GM12874 (cell line): ENCODE measurements around the gene SEMA3F.

Source experiments
- TF ChIP-seq, protein P1 (sequence below): IDR thresholded peaks from 2 replicates; pipeline ENCODE4 v1.5.1; 2011; ENCODE audit warnings: low read depth, mild to moderate bottlenecking, control low read depth, low read length, moderate library complexity; ENCODE audit not compliant: insufficient read depth

Gene SEMA3F

DNA sequence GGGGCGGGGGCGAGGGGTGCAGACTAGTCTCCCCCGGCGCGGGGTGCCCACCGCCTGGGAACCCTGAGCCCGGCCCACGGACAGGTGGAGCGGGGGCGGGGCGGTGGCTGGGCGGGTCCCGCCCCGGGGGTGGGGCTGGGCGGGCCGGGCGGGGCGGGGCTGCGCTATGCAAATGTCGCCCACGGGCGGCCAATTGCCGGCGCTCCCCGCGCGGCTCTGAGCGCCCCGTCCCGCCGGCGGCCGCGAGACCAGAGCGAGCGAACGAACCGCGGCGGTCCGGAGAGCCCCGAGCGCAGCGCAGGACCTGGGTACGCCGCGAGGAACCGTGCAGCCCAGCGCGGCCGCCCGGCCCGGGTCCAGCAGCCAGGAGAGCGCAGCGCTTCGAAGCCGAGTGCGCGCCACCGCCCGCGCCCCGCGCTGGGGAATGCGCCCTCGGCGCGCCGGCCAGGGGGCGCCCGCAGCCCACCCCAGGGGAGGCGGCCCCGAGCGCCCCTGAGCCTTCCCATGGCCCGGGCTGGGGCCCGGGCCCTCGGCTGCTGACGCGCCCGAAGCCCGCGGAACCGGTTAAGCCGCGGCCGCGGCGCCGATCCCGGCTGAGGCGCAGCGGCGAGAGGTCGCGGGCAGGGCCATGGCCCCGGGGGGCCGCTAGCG, at the start of gene SEMA3F:
SEMA3F (plus strand) TSS at position 485 of the 651 bp plus-strand sequence. CDS start 4,299 bp downstream, outside the sequence.
- TF ChIP-seq, protein P1, sequence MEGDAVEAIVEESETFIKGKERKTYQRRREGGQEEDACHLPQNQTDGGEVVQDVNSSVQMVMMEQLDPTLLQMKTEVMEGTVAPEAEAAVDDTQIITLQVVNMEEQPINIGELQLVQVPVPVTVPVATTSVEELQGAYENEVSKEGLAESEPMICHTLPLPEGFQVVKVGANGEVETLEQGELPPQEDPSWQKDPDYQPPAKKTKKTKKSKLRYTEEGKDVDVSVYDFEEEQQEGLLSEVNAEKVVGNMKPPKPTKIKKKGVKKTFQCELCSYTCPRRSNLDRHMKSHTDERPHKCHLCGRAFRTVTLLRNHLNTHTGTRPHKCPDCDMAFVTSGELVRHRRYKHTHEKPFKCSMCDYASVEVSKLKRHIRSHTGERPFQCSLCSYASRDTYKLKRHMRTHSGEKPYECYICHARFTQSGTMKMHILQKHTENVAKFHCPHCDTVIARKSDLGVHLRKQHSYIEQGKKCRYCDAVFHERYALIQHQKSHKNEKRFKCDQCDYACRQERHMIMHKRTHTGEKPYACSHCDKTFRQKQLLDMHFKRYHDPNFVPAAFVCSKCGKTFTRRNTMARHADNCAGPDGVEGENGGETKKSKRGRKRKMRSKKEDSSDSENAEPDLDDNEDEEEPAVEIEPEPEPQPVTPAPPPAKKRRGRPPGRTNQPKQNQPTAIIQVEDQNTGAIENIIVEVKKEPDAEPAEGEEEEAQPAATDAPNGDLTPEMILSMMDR, result no peak

DNA sequence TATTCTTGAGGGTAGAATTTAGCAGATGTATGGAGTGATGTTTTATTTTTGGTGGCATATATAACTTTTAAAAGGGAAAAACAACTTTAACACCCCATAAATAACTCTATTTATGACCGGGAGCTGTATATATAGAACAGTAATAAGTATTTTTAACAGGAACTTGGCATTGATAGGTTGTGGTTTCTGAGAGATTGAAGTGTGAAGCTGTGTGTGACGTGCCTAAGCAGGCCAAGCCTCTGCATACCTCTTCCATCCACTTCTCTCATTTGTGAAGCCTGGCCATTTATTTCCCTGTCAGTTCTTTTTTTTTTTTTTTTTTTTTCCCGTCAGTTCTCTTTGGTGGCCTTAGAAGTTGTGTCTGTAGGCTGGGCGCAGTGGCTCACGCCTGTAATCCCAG, 43.4 kb upstream of the SEMA3F start:
- TF ChIP-seq, protein P1, result no peak

DNA sequence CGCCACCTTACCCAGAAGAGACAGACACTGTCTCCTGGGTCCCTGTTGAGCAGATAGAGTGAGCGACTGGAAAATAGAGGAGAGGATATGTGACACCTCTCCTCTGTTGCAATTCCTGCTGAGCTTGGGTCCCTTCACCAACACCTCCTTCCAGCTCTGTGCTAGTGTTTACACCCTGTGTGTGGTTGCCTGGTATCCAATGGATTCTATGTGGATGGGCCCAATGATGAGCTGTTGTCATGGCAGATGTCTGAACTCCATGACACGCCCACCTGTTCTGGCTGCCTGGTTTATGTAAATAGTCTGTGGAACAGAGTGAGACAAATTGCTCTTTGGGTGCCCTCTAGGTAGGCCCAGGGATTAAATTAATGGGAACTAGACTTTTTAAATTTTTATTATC, 42.7 kb upstream of the SEMA3F start:
- TF ChIP-seq, protein P1, result no peak

DNA sequence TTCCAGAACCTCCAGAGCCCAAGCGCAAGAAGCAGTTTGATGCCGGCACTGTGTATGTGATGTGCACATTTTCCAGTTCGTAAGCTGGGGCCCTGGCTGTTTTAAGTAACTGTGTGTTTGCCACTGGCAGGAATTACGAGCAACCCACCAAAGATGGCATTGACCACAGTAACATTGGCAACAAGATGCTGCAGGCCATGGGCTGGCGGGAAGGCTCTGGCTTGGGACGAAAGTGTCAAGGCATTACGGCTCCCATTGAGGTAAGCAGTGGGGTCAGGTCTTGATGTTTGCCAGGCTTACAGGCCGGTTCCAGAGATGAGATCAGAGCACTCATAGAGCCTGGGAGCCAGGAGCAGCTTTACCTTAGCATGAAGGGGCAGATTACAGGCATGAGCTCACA, 38.0 kb upstream of the SEMA3F start:
- TF ChIP-seq, protein P1, result no peak

DNA sequence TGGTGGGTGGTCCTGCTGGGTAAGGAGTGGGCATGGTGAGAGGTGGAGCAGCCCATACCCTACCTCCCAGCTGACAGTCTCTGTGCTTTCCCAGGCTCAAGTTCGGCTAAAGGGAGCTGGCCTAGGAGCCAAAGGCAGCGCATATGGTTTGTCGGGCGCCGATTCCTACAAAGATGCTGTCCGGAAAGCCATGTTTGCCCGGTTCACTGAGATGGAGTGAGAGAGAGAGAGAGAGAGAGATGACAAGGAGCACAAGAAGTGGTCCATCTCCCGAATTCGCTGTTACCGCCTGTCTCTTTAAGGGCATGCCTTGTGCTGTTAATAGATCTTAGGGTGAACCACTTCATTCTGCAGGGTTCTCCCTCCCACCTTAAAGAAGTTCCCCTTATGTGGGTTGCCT, 36.9 kb upstream of the SEMA3F start:
- TF ChIP-seq, protein P1, result no peak

DNA sequence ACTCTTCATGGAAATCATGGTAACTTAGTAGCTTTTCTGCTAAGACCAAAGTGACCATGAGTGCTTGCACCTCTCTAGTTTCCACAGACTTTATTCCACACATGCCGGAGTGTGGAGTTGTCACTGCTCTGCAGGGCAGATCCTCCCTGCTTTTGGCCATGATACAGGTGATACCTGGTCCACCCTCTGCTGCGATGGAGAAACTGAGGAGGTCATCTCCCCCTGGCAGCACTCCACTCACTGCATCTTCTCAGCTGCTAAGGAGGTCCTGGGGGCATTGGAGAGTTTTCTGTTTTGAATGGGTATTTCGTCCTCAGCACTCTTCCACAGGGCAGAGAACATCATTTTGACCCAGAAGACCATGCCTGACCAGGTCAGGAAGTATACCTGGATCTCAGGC, 35.3 kb upstream of the SEMA3F start:
- TF ChIP-seq, protein P1, result no peak

DNA sequence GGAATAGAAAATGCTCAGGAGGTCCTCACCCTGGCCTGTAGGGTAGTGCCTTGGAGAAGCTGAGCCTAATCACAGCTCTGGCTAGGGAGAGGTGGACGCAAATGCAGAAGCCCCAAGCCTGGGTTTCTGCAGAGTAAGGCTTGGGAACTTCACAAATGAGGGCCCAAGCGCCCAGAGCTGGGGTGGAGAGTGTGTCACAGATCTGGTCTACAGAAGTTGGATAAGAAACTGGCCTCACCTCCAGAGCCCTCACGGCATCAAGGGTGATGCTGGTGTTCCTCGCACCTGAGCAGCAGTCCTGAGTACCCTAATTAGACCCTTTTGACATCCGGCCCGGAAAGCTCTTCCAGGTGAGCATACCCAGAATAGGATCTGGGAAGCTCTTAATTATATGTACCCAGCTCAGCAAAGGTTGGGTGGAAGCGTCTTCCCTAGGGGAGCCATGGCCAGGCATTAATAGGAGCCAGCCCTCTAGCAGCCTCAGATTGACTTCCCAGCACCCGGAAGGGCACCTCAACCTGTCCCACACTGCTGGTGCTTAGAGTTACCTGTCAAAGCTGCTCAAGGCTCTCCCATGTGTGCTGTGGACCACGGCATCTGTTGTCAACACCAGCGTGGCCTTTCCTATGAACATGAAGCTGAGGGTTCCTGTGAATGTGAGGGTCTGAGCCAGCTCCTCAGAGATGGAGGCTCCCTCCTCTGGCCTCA, 34.6 kb upstream of the SEMA3F start:
- TF ChIP-seq, protein P1, result no peak
